A673 (cell line): ENCODE results near the gene DHX57. TPM values are rescaled to one million over a fixed set of nuclear protein-coding genes. Genes with fewer than 3 reads are reported as not detected.

Experiments
- Bru-seq: library from RNA; stranded (reverse); fragments of 400-500 nt; gene quantifications from one replicate; lab custom pipeline; 2021; lab: Mats Ljungman, UMichigan
- BruChase-seq, 2 experiments: library from RNA; stranded (reverse); fragments of 400-500 nt; gene quantifications; one replicate each; lab custom pipeline; 2021; lab: Mats Ljungman, UMichigan
- BruUV-seq: library from RNA; stranded (reverse); fragments of 400-500 nt; replicated peaks from 2 replicates; lab custom pipeline; 2021; lab: Mats Ljungman, UMichigan
- CTCF ChIA-PET: fragments of 300-600 bp; sonication (Branson Sonifier 250); formaldehyde crosslinking; loops from one replicate; lab custom pipeline; 2022; ENCODE audit warnings: antibody characterized with exemption; lab: Charles Lee
- POLR2A ChIA-PET: fragments of 300-600 bp; sonication (Branson Sonifier 250); formaldehyde crosslinking; loops from one replicate; lab custom pipeline; 2022; ENCODE audit warnings: antibody characterized with exemption; ENCODE audit not compliant: low non-redundant PET; lab: Charles Lee
- DNase-seq: peaks from one replicate; pipeline ENCODE4 v3.0.0-alpha.2; 2015; ENCODE audit warnings: low spot score
- H3K27ac ChIP-seq: fragments of 200-600 bp; sonication (generic); 2 replicates; pipeline ENCODE4 v1.5.1; 2016; ENCODE audit warnings: mixed run types, low read depth, mild to moderate bottlenecking, mixed read lengths, antibody characterized with exemption, low read length; ENCODE audit not compliant: poor library complexity, severe bottlenecking
- H3K27me3 ChIP-seq: fragments of 200-600 bp; sonication (generic); replicated peaks from 2 replicates; pipeline ENCODE4 v1.6.1; 2017; ENCODE audit warnings: mixed run types, low read depth, mild to moderate bottlenecking, mixed read lengths, antibody characterized with exemption, low read length; ENCODE audit not compliant: insufficient read depth, poor library complexity
- H3K36me3 ChIP-seq: fragments of 200-600 bp; sonication (generic); 2 replicates; pipeline ENCODE4 v1.6.1; 2016; ENCODE audit warnings: mixed run types, mild to moderate bottlenecking, mixed read lengths, antibody characterized with exemption, low read length; ENCODE audit not compliant: insufficient read depth, poor library complexity, severe bottlenecking
- H3K4me1 ChIP-seq: fragments of 200-600 bp; sonication (generic); 2 replicates; pipeline ENCODE4 v1.6.1; 2017; ENCODE audit warnings: mixed run types, mild to moderate bottlenecking, mixed read lengths, antibody characterized with exemption, low read length; ENCODE audit not compliant: insufficient read depth, poor library complexity, severe bottlenecking
- H3K4me3 ChIP-seq: fragments of 200-600 bp; sonication (generic); 2 replicates; pipeline ENCODE4 v1.5.1; 2016; ENCODE audit warnings: low read depth, mixed run types, mild to moderate bottlenecking, mixed read lengths, low read length; ENCODE audit not compliant: poor library complexity, severe bottlenecking
- H3K9me3 ChIP-seq: fragments of 200-600 bp; sonication (generic); 2 replicates; pipeline ENCODE4 v1.6.1; 2016; ENCODE audit warnings: mixed run types, low read depth, mild to moderate bottlenecking, mixed read lengths, antibody characterized with exemption, low read length; ENCODE audit not compliant: poor library complexity, severe bottlenecking
- CTCF ChIP-seq: fragments of 300-800, 200-600 bp; sonication (generic); conservative IDR thresholded peaks from 2 replicates; pipeline ENCODE4 v1.5.1; 2017; ENCODE audit warnings: low read depth, mild to moderate bottlenecking, antibody characterized with exemption, low read length, moderate library complexity, mixed read lengths
- EZH2 ChIP-seq: fragments of 200-600 bp; sonication (generic); IDR thresholded peaks from 2 replicates; pipeline ENCODE4 v1.6.1; 2017; ENCODE audit warnings: borderline replicate concordance, low read depth, mild to moderate bottlenecking, mixed read lengths, antibody characterized with exemption, low read length; ENCODE audit not compliant: poor library complexity, severe bottlenecking
- intact Hi-C: fragments of 100-400 bp; cut with micrococcal nuclease; formaldehyde crosslinking; loops from one replicate; pipeline ENCODE4 v1.10.0; 2022; ENCODE audit not compliant: unreplicated experiment
- long read RNA-seq: library from polyadenylated mRNA; stranded (forward); transcript quantifications from one replicate; pipeline ENCODE4 v2.0.0, GENCODE V29; 2022
- total RNA-seq: library from RNA; stranded (reverse); gene quantifications from 2 replicates; pipeline ENCODE4 v1.2.3, GENCODE V29; 2021

DHX57 gene, protein sequence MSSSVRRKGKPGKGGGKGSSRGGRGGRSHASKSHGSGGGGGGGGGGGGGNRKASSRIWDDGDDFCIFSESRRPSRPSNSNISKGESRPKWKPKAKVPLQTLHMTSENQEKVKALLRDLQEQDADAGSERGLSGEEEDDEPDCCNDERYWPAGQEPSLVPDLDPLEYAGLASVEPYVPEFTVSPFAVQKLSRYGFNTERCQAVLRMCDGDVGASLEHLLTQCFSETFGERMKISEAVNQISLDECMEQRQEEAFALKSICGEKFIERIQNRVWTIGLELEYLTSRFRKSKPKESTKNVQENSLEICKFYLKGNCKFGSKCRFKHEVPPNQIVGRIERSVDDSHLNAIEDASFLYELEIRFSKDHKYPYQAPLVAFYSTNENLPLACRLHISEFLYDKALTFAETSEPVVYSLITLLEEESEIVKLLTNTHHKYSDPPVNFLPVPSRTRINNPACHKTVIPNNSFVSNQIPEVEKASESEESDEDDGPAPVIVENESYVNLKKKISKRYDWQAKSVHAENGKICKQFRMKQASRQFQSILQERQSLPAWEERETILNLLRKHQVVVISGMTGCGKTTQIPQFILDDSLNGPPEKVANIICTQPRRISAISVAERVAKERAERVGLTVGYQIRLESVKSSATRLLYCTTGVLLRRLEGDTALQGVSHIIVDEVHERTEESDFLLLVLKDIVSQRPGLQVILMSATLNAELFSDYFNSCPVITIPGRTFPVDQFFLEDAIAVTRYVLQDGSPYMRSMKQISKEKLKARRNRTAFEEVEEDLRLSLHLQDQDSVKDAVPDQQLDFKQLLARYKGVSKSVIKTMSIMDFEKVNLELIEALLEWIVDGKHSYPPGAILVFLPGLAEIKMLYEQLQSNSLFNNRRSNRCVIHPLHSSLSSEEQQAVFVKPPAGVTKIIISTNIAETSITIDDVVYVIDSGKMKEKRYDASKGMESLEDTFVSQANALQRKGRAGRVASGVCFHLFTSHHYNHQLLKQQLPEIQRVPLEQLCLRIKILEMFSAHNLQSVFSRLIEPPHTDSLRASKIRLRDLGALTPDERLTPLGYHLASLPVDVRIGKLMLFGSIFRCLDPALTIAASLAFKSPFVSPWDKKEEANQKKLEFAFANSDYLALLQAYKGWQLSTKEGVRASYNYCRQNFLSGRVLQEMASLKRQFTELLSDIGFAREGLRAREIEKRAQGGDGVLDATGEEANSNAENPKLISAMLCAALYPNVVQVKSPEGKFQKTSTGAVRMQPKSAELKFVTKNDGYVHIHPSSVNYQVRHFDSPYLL (N-terminal part only)
- total RNA-seq (30.6 and 33.2 TPM in 2 replicates), Bru-seq, nascent RNA (percentile 72 among the genes with signal in this experiment), BruChase-seq, experiment 1, labeled RNA remaining after a 2-hour chase (percentile 73 among the genes with signal in this experiment), BruChase-seq, experiment 2, labeled RNA remaining after a 6-hour chase (percentile 77 among the genes with signal in this experiment)
- long read RNA-seq, full-length matches to known transcripts = 5 of 21 reads
- long read RNA-seq, partial matches to known transcripts = 10 of 21 reads
- long read RNA-seq, other reads (novel, unspliced or antisense) = 6 of 21 reads

DNA sequence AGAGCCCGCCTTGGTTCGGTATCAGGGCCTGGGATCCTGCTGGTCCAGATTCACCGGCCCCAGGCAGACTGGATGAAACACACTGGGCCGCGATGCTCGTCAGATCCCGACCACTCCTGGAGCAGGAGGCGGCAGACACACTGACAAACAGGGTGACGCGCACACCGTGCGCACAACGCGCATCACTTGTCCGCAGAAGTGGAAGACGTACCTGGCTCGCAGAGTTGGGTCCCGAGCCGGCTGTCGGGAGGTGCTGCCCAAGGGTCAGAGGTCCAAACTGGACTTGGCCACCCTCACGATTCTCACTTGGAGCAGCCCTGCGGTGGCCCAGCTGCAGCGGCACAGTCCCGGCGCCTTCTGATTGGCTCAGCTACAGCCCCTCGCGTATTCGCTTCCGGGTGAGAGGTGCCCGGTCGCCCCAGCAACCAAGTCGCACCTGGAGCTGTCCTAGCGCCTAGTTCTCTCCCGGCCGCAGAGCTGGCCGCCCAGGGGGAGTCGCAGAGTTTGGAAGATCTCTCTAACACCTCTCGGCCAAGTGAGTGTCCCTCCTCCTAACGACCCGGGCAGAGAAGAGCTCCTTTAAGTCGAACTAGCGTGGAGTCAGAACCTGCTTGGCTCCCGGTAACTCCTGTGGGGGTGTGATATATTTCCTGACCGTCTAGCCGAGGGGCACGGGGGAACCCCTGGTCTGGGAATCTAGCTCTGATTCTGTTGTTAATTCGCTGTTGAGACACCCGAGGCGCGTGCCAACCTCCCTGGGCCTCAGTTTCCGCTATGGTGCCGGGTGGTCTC is at the start of gene DHX57, which contains the start of gene MORN2:
Gene DHX57, minus strand, starts transcription at position 359 of the 792 bp plus-strand sequence. CDS start 7,529 bp downstream, outside the sequence.
Gene MORN2, plus strand, starts transcription at position 401 of the 792 bp plus-strand sequence.
- BruUV-seq = no TSS peak
- Histone ChIP-seq H3K9me3 (no peaks in the 10 kb centered on the region), H3K4me1 (peaks cover 6% of the 10 kb centered on the region), H3K27ac (peak within 1 kb of the TSS; percentile 18), H3K27me3 (no peaks in the 10 kb centered on the region), H3K36me3 (no peaks in the 10 kb centered on the region), H3K4me3 (peak within 1 kb of the TSS; percentile 87)
- DNase-seq = peak; percentile 87
- ChIA-PET POLR2A (no interaction called here), CTCF (no interaction called here)
- TF ChIP-seq EZH2 = no peak
- TF ChIP-seq CTCF = no peak
- intact Hi-C loops = no loop called here

DNA sequence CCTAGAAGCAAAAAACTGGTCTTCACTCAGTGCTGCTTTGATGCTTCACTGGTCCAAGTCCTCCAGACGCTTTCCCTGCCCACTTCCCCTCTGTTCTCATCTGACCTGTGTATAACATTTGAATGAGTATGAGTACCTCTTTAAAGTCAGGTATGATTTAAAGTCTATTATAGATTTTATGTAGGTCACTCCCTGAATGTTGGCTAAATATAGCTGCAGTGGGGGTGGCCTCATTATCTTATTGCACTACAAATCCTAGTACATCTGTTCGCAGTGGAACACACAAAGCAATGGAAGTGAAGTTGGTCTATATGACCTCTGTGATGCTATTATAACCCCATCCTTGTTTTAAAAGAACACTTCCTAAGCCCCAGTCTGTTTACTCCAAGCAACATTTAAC is 47.2 kb upstream of the DHX57 start:
- BruUV-seq = no TSS peak
- TF ChIP-seq EZH2 (no peak), CTCF (no peak)
- H3K36me3 ChIP-seq = no peaks in the 10 kb centered on the region
- ChIA-PET POLR2A (interaction anchor here (0.6 kb wide), 1 partner anchor 826 kb away, joined by 3 read pairs; no protein-coding TSS in a partner anchor), CTCF (no interaction called here)
- no peaks in the 10 kb centered on the region for H3K4me1 ChIP-seq
- H3K27me3 ChIP-seq = no peaks in the 10 kb centered on the region
- no peak overlapping the region for H3K27ac ChIP-seq
- H3K4me3 ChIP-seq = no peak overlapping the region
- DNase-seq = no peak
- H3K9me3 ChIP-seq = no peaks in the 10 kb centered on the region
- intact Hi-C loops = no loop called here
